CD14-positive monocyte (primary cell): ENCODE measurements around the gene TLR10. TPM values are rescaled to one million over a fixed set of nuclear protein-coding genes. Genes with fewer than 3 reads are reported as not detected.

Experiments
- DNase-seq, 3 donors: peaks; one replicate each; pipeline ENCODE4 v3.0.0-alpha.2; 2011 to 2022
- H2AFZ ChIP-seq: 2 replicates; pipeline ENCODE4 v1.6.0; 2012; ENCODE audit warnings: mild to moderate bottlenecking, low read depth, low read length, inconsistent platforms; ENCODE audit not compliant: insufficient read depth, poor library complexity, severe bottlenecking
- H3K27ac ChIP-seq, 2 donors: 1 replicate in 1 of 2; 2 replicates in 1 of 2; pipeline ENCODE4 v1.5.1; 2012 to 2013; ENCODE audit warnings: low read length in 2 of 2, control low read depth in 1 of 2, inconsistent platforms in 1 of 2, low read depth in 1 of 2, mild to moderate bottlenecking in 1 of 2
- H3K27me3 ChIP-seq, 2 donors: one replicate each; pipeline versions ENCODE4 v1.6.0 to v1.6.1; 2011 to 2013; ENCODE audit warnings: low read length in 2 of 2; ENCODE audit not compliant: control insufficient read depth in 2 of 2, insufficient read depth in 2 of 2
- H3K36me3 ChIP-seq, 2 donors: replicated peaks in 1 of 2; 1 replicate in 1 of 2; 2 replicates in 1 of 2; pipeline versions ENCODE4 v1.5.1 to v1.6.1; 2012 to 2013; ENCODE audit warnings: low read length in 2 of 2, control low read depth in 1 of 2, inconsistent platforms in 1 of 2, mild to moderate bottlenecking in 1 of 2; ENCODE audit not compliant: insufficient read depth in 2 of 2, control insufficient read depth in 1 of 2
- H3K4me1 ChIP-seq, 2 donors: 1 replicate in 1 of 2; 2 replicates in 1 of 2; pipeline versions ENCODE4 v1.5.1 to v1.6.1; 2012 to 2013; ENCODE audit warnings: low read length in 2 of 2, control low read depth in 1 of 2, inconsistent platforms in 1 of 2, mild to moderate bottlenecking in 1 of 2, moderate library complexity in 1 of 2; ENCODE audit not compliant: insufficient read depth in 2 of 2, control insufficient read depth in 1 of 2
- H3K4me2 ChIP-seq: replicated peaks from 2 replicates; pipeline ENCODE3; 2012; ENCODE audit warnings: low read length, moderate library complexity, mild to moderate bottlenecking; ENCODE audit not compliant: poor library complexity, severe bottlenecking; ENCODE audit errors: extremely low read depth
- H3K4me3 ChIP-seq, 3 experiments: fragments of 200-600 bp in 1 of 3; sonication (generic) in 1 of 3; replicated peaks in 1 of 3; 1 replicate in 2 of 3; 2 replicates in 1 of 3; pipeline ENCODE4 v1.5.1; 2011 to 2013; ENCODE audit warnings: low read length in 3 of 3, mild to moderate bottlenecking in 3 of 3, control low read depth in 2 of 3, low read depth in 2 of 3, inconsistent platforms in 1 of 3, moderate library complexity in 1 of 3
- H3K79me2 ChIP-seq: 2 replicates; pipeline ENCODE4 v1.6.0; 2012; ENCODE audit warnings: mild to moderate bottlenecking, control low read depth, inconsistent platforms, low read length, moderate library complexity; ENCODE audit not compliant: insufficient read depth
- H3K9ac ChIP-seq: 2 replicates; pipeline ENCODE4 v1.6.0; 2017; ENCODE audit warnings: low read length, mild to moderate bottlenecking; ENCODE audit not compliant: insufficient read depth, poor library complexity, severe bottlenecking
- H3K9me3 ChIP-seq, 2 donors: replicated peaks in 1 of 2; 1 replicate in 1 of 2; 2 replicates in 1 of 2; pipeline versions ENCODE4 v1.5.1 to v1.6.1; 2012 to 2013; ENCODE audit warnings: low read length in 2 of 2, control low read depth in 1 of 2; ENCODE audit not compliant: control insufficient read depth in 1 of 2, insufficient read depth in 1 of 2
- H4K20me1 ChIP-seq: 2 replicates; pipeline ENCODE4 v1.6.0; 2012; ENCODE audit warnings: mild to moderate bottlenecking, low read length, control low read depth, moderate library complexity; ENCODE audit not compliant: insufficient read depth
- H3K27ac Mint-ChIP-seq, 7 donors: one replicate each; pipeline ENCODE4 v1.8.0; 2020; ENCODE audit warnings: mild to moderate bottlenecking in 7 of 7, mixed read lengths in 7 of 7, moderate library complexity in 6 of 7, inconsistent platforms in 2 of 7
- H3K27me3 Mint-ChIP-seq, 3 donors: one replicate each; pipeline ENCODE4 v1.8.0; 2021 to 2022; ENCODE audit warnings: low read depth in 3 of 3, mild to moderate bottlenecking in 3 of 3, mixed read lengths in 3 of 3, moderate library complexity in 3 of 3, inconsistent platforms in 1 of 3
- H3K36me3 Mint-ChIP-seq, 2 donors: one replicate each; pipeline ENCODE4 v1.8.0; 2020; ENCODE audit warnings: mixed read lengths in 2 of 2, inconsistent platforms in 1 of 2, mild to moderate bottlenecking in 1 of 2
- H3K4me1 Mint-ChIP-seq: one replicate; pipeline ENCODE4 v1.8.0; 2020; ENCODE audit warnings: mild to moderate bottlenecking, mixed read lengths
- H3K4me3 Mint-ChIP-seq, 2 donors: one replicate each; pipeline ENCODE4 v1.8.0; 2020; ENCODE audit warnings: mild to moderate bottlenecking in 2 of 2, mixed read lengths in 2 of 2, moderate library complexity in 1 of 2
- H3K9me3 Mint-ChIP-seq, 7 donors: one replicate each; pipeline ENCODE4 v1.8.0; 2020 to 2022; ENCODE audit warnings: mixed read lengths in 7 of 7, mild to moderate bottlenecking in 6 of 7, moderate library complexity in 6 of 7, inconsistent platforms in 2 of 7
- CTCF ChIP-seq: fragments of 200-600 bp; IDR thresholded peaks from one replicate; pipeline ENCODE4 v1.8.0; 2022; ENCODE audit warnings: antibody characterized with exemption, mild to moderate bottlenecking
- WGBS: methylation state at CpG from one replicate; pipeline ENCODE4 v1.1.5; 2013; ENCODE audit warnings: missing lambda C conversion rate; ENCODE audit not compliant: insufficient coverage; 5-methylcytosine and 5-hydroxymethylcytosine counted together
- intact Hi-C, 2 donors: fragments of 100-400 bp; cut with micrococcal nuclease; formaldehyde crosslinking; loops; one replicate each; pipeline versions ENCODE4 v1.15.0 to v1.15.1; 2023
- polyA plus RNA-seq, 3 donors: library from polyadenylated mRNA; depleted of rRNA in 1 of 3; unstranded in 2 of 3; stranded (reverse) in 1 of 3; fragments of 300-500 nt in 2 of 3; fragments of >200 nt in 1 of 3; fragmentation: Illumina TruSeq in 2 of 3; gene quantifications; 1 replicate in 2 of 3; 2 replicates in 1 of 3; pipeline ENCODE4 v1.2.3, GENCODE V29; 2012 to 2021

The TLR10 gene
- polyA plus RNA-seq, 3 donors: 1.1 to 1.2 (median 1.1) TPM

DNA sequence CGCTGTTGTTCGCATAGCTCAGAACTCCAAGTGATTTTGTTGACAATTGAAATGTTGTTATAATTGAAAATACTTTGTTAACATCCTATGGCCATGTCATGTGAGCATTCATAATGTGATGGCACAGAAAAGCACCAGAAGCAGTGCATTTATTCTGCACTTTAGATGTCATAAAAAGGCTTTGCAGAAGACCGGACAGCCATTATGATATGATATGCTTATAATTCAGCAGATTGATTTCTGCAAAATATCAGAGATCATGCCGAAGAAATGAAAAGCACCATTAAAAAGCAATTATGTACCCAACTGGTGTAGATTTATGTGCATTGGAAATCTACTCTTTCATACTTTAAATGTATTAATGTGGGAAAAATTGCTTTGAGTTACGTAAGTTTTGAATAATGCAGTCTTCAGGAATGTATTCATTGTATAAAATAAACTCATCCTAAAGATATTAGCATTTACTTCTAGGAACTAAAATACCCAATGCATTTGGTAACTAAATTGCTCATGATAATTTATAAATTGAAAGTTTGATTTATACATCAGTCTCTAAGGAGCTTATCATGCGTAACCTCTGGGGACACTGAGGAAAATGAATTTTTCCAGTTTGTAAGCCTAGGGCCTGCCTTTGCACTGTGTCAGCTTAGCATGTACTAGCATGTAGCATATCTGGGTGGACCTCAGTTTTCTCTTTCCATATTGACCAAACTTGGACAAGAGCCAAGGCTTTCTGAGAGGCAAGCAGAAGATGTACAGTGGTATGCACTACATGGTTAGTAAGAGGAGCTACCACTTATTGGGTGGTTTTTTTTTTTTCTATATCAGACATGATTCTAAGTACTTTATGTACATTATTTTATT lies 43.6 kb downstream of the TLR10 start:
- intact Hi-C loops: no loop called here

GRCh38 chr4:38735870-38736269 lies 46.9 kb downstream of the TLR10 start:
- Histone ChIP-seq H3K4me3 (no peak overlapping the region), H3K9me3 (peaks cover 0 to 3% of the 10 kb centered on the region in 2 donors), H2AFZ (no peak overlapping the region), H3K27me3 (no peaks in the 10 kb centered on the region), H3K36me3 (no peaks in the 10 kb centered on the region), H3K27ac (no peak overlapping the region), H3K79me2 (no peaks in the 10 kb centered on the region), H3K4me1 (peaks cover 8 to 18% of the 10 kb centered on the region in 2 donors), H3K4me2 (no peak overlapping the region), H3K9ac (no peak overlapping the region), H4K20me1 (no peaks in the 10 kb centered on the region)
- H3K27me3 Mint-ChIP-seq: peaks cover 0 to 4% (median 0%) of the 10 kb centered on the region in 3 donors
- TF ChIP-seq CTCF: no peak
- intact Hi-C loops: no loop called here
- peaks cover 0 to 11% (median 4%) of the 10 kb centered on the region in 7 donors for H3K9me3 Mint-ChIP-seq
- DNase-seq: no peak
- H3K27ac Mint-ChIP-seq: no peak overlapping the region
- peaks cover 11% of the 10 kb centered on the region for H3K4me1 Mint-ChIP-seq
- WGBS: 100% methylated on average over 1 of the region's 3 CpGs
- no peaks in the 10 kb centered on the region for H3K36me3 Mint-ChIP-seq
- H3K4me3 Mint-ChIP-seq: no peak overlapping the region

More for the DNA sequence above, 43.6 kb downstream of the TLR10 start:
- Histone ChIP-seq H3K9me3 (no peaks in the 10 kb centered on the region), H3K27ac (no peak overlapping the region), H3K4me1 (peaks cover 14 to 29% of the 10 kb centered on the region in 2 donors), H3K4me2 (no peak overlapping the region), H3K36me3 (no peaks in the 10 kb centered on the region), H4K20me1 (no peaks in the 10 kb centered on the region), H3K4me3 (no peak overlapping the region), H3K79me2 (no peaks in the 10 kb centered on the region), H2AFZ (no peak overlapping the region), H3K27me3 (no peaks in the 10 kb centered on the region), H3K9ac (no peak overlapping the region)
- H3K9me3 Mint-ChIP-seq: peaks cover 0 to 7% (median 0%) of the 10 kb centered on the region in 7 donors
- H3K4me1 Mint-ChIP-seq: peaks cover 27% of the 10 kb centered on the region
- 100% methylated on average over 1 of the region's 6 CpGs for WGBS
- peaks cover 0 to 3% (median 2%) of the 10 kb centered on the region in 3 donors for H3K27me3 Mint-ChIP-seq
- H3K36me3 Mint-ChIP-seq: no peaks in the 10 kb centered on the region
- no peak overlapping the region for H3K4me3 Mint-ChIP-seq
- no peak for DNase-seq
- TF ChIP-seq CTCF: no peak
- H3K27ac Mint-ChIP-seq: no peak overlapping the region
